Measurements from ENCODE around the gene PLA2G4D.

PLA2G4D gene

GRCh38 chr15:42053914-42054313, 40.4 kb downstream of the PLA2G4D start:
- Histone ChIP-seq H3K9me3 (ENCODE audit: control insufficient read depth, low read length) (no peaks in the 10 kb centered on the region), H3K4me1 (no peaks in the 10 kb centered on the region), H3K27me3 (ENCODE audit: control insufficient read depth, insufficient read depth, low read length) (no peaks in the 10 kb centered on the region), H2AFZ (no peak overlapping the region), H3K36me3 (ENCODE audit: control insufficient read depth, insufficient read depth, low read length) (no peaks in the 10 kb centered on the region), H3K4me2 (ENCODE audit: low read length) (no peak overlapping the region), H3K27ac (no peak overlapping the region), H3K4me3 (ENCODE audit: low read depth, low read length) (no peak overlapping the region), H3K79me2 (no peaks in the 10 kb centered on the region), H3K9ac (no peak overlapping the region)
- no peak for TF ChIP-seq CTCF (IDR thresholded peaks at IDR 0.05)

GRCh38 chr15:42053010-42053409, 41.4 kb downstream of the PLA2G4D start:
- H2AFZ ChIP-seq, result no peak overlapping the region
- H3K4me3 ChIP-seq (ENCODE audit: low read depth, low read length), result no peak overlapping the region
- no peak overlapping the region for H3K4me2 ChIP-seq (ENCODE audit: low read length)
- no peaks in the 10 kb centered on the region for H3K27me3 ChIP-seq (ENCODE audit: control insufficient read depth, insufficient read depth, low read length)
- H3K4me1 ChIP-seq, result no peaks in the 10 kb centered on the region
- H3K9me3 ChIP-seq (ENCODE audit: control insufficient read depth, low read length), result no peaks in the 10 kb centered on the region
- no peaks in the 10 kb centered on the region for H3K79me2 ChIP-seq
- H3K27ac ChIP-seq, result no peak overlapping the region
- no peaks in the 10 kb centered on the region for H3K36me3 ChIP-seq (ENCODE audit: control insufficient read depth, insufficient read depth, low read length)
- TF ChIP-seq CTCF (IDR thresholded peaks at IDR 0.05), result no peak
- no peak overlapping the region for H3K9ac ChIP-seq

- no peak for TF ChIP-seq CTCF (IDR thresholded peaks at IDR 0.05)
These were observed 43.7 kb downstream of the PLA2G4D start for GRCh38 chr15:42050484-42051255.

GRCh38 chr15:42048821-42049200, 45.6 kb downstream of the PLA2G4D start:
- H2AFZ ChIP-seq, result no peak overlapping the region
- no peak overlapping the region for H3K9ac ChIP-seq
- no peak for TF ChIP-seq CTCF (IDR thresholded peaks at IDR 0.05)
- no peaks in the 10 kb centered on the region for H3K9me3 ChIP-seq (ENCODE audit: control insufficient read depth, low read length)
- H3K4me1 ChIP-seq, result no peaks in the 10 kb centered on the region
- H3K27ac ChIP-seq, result no peak overlapping the region
- no peak overlapping the region for H3K4me3 ChIP-seq (ENCODE audit: low read depth, low read length)
- no peaks in the 10 kb centered on the region for H3K79me2 ChIP-seq
- no peaks in the 10 kb centered on the region for H3K36me3 ChIP-seq (ENCODE audit: control insufficient read depth, insufficient read depth, low read length)
- H3K27me3 ChIP-seq (ENCODE audit: control insufficient read depth, insufficient read depth, low read length), result no peaks in the 10 kb centered on the region
- no peak overlapping the region for H3K4me2 ChIP-seq (ENCODE audit: low read length)

More at GRCh38 chr15:42050484-42051255, 43.7 kb downstream of the PLA2G4D start:
- H3K4me3 ChIP-seq (ENCODE audit: low read depth, low read length), result no peak overlapping the region
- H2AFZ ChIP-seq, result no peak overlapping the region
- no peak overlapping the region for H3K9ac ChIP-seq
- no peak overlapping the region for H3K4me2 ChIP-seq (ENCODE audit: low read length)
- H3K9me3 ChIP-seq (ENCODE audit: control insufficient read depth, low read length), result no peaks in the 10 kb centered on the region
- H3K79me2 ChIP-seq, result no peaks in the 10 kb centered on the region
- H3K27me3 ChIP-seq (ENCODE audit: control insufficient read depth, insufficient read depth, low read length), result no peaks in the 10 kb centered on the region
- H3K4me1 ChIP-seq, result no peaks in the 10 kb centered on the region
- H3K36me3 ChIP-seq (ENCODE audit: control insufficient read depth, insufficient read depth, low read length), result no peaks in the 10 kb centered on the region
- no peak overlapping the region for H3K27ac ChIP-seq

Measured in parathyroid adenoma (tissue), 2 donors.